ENCODE measurements around the gene NHLH2. TPM values are rescaled to one million over a fixed set of nuclear protein-coding genes. Genes with fewer than 3 reads are reported as not detected.

The NHLH2 gene
- total RNA-seq, 2 experiments from 2014 or later, result not detected

DNA sequence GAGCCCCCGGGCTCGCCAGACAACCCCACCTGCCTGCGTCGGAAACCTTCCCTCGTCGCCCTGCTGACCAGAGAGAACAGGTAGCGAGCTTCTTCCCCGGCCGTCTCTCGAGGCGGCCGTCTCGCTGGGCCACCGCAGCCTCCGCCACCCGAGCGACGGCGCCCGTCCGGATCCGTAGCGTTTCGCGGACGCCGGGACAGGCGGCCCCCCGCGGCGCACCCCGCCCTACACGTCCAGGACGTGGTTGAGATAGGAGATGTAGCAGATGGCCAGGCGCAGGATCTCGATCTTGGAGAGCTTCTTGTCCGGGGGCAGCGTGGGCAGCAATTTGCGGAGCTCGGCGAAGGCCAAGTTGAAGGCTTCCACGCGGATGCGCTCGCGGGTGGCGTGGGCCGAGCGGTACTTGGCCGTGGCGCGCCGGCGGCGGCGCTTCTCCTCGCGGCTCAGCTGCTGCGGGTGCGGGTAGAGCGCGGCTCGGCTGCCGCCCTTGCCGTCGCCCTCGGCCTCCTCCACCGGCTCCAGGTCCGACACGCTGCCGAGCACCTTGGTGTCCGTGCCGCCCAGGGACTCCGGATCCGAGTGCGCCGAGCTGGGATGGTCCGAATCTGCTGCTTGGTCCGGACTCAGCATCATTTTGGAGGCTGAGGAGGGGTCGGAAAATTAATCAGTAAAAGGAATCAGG lies 3.0 kb downstream of the NHLH2 start:
- peaks cover 10% of the 10 kb centered on the region for H3K4me1 Mint-ChIP-seq (ENCODE audit: low read depth)
- ChIA-PET CTCF (no interaction called here), POLR2A (no interaction called here)
- intact Hi-C loops (cut with DNase I, micrococcal nuclease), result no loop called here
- Histone ChIP-seq H3K9me3 (ENCODE audit: control insufficient read depth in 1 of 2, insufficient read depth in 1 of 2, low read length in 2 of 2) (peaks cover 0 to 7% of the 10 kb centered on the region in 2 experiments), H3K27ac (ENCODE audit: low read depth in 1 of 2, low read length in 2 of 2) (no peak overlapping the region), H3K4me1 (ENCODE audit: insufficient read depth, low read length) (peaks cover 12% of the 10 kb centered on the region), H3K4me3 (ENCODE audit: low read length) (no peak overlapping the region), H3K27me3 (ENCODE audit: control insufficient read depth in 1 of 2, insufficient read depth in 2 of 2, low read length in 2 of 2) (peaks cover 41 to 72% of the 10 kb centered on the region in 2 experiments), H3K36me3 (ENCODE audit: insufficient read depth, low read length) (no peaks in the 10 kb centered on the region)
- H3K27me3 Mint-ChIP-seq, result peaks cover 82% of the 10 kb centered on the region
- H3K36me3 Mint-ChIP-seq (ENCODE audit: low read depth), result no peaks in the 10 kb centered on the region
- DNase-seq, result no peak
- H3K27ac Mint-ChIP-seq, result no peak overlapping the region
- no peaks in the 10 kb centered on the region for H3K9me3 Mint-ChIP-seq
- no peak for ATAC-seq (ENCODE audit: poor library complexity)
- TF ChIP-seq, protein P1, sequence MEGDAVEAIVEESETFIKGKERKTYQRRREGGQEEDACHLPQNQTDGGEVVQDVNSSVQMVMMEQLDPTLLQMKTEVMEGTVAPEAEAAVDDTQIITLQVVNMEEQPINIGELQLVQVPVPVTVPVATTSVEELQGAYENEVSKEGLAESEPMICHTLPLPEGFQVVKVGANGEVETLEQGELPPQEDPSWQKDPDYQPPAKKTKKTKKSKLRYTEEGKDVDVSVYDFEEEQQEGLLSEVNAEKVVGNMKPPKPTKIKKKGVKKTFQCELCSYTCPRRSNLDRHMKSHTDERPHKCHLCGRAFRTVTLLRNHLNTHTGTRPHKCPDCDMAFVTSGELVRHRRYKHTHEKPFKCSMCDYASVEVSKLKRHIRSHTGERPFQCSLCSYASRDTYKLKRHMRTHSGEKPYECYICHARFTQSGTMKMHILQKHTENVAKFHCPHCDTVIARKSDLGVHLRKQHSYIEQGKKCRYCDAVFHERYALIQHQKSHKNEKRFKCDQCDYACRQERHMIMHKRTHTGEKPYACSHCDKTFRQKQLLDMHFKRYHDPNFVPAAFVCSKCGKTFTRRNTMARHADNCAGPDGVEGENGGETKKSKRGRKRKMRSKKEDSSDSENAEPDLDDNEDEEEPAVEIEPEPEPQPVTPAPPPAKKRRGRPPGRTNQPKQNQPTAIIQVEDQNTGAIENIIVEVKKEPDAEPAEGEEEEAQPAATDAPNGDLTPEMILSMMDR (IDR thresholded peaks at IDR 0.05), result no peak
- H3K4me3 Mint-ChIP-seq, result no peak overlapping the region

DNA sequence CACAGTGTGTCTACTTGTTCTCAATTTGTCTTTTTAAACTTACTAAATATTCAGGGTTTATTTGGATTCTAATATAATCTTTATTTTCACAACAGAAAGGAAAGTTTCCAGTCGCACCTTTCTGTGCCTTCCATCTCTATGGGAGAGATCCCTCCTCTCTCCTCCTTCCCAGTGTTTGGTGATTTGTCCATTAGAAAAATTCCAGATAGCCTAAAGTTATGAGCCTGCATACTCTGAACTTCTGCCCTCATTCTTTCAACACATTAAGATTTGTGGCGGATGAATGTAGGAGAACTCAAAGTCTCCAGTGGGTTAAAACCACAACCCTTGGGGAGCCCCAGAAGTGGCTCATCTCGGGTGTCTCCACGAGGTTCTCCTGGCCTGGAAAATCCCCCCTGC lies 3.6 kb downstream of the NHLH2 start:
- no peak overlapping the region for H3K27ac ChIP-seq (ENCODE audit: low read depth in 1 of 2, low read length in 2 of 2)
- CTCF ChIA-PET, result no interaction called here
- H3K9me3 ChIP-seq (ENCODE audit: control insufficient read depth in 1 of 2, insufficient read depth in 1 of 2, low read length in 2 of 2), result peaks cover 0 to 7% of the 10 kb centered on the region in 2 experiments
- peaks cover 10% of the 10 kb centered on the region for H3K4me1 Mint-ChIP-seq (ENCODE audit: low read depth)
- no peak overlapping the region for H3K4me3 Mint-ChIP-seq
- H3K4me1 ChIP-seq (ENCODE audit: insufficient read depth, low read length), result peaks cover 12% of the 10 kb centered on the region
- no peak overlapping the region for H3K27ac Mint-ChIP-seq
- H3K4me3 ChIP-seq (ENCODE audit: low read length), result no peak overlapping the region
- DNase-seq (no peak), ATAC-seq (ENCODE audit: poor library complexity) (no peak)
- POLR2A ChIA-PET, result no interaction called here
- TF ChIP-seq, protein P1 (IDR thresholded peaks at IDR 0.05), result no peak
- intact Hi-C loops (cut with DNase I, micrococcal nuclease), result no loop called here
- H3K9me3 Mint-ChIP-seq, result no peaks in the 10 kb centered on the region
- H3K36me3 ChIP-seq (ENCODE audit: insufficient read depth, low read length), result no peaks in the 10 kb centered on the region
- H3K27me3 Mint-ChIP-seq, result peaks cover 77% of the 10 kb centered on the region
- peaks cover 37 to 70% of the 10 kb centered on the region in 2 experiments for H3K27me3 ChIP-seq (ENCODE audit: control insufficient read depth in 1 of 2, insufficient read depth in 2 of 2, low read length in 2 of 2)
- H3K36me3 Mint-ChIP-seq (ENCODE audit: low read depth), result no peaks in the 10 kb centered on the region

DNA sequence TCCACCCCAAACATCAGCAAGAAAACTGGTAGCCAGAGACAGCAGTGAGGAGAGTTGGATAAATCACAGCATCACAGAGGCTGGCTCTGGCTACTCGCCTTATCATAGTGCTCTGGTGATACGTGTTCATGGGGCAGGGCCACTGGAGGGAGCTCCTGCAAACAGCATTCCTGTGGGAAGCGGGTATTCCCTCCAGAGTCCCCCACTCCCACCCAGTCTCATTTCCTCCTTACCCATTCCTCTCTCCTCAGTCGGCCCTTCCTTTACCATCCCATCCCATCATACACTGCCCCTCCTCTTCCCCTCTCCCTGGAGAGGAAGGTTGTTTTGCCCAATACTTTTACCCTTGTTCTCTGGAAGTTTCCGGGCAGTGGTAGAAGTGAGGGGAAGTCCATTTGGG lies 7.1 kb downstream of the NHLH2 start:
- no peaks in the 10 kb centered on the region for H3K36me3 ChIP-seq (ENCODE audit: insufficient read depth, low read length)
- Mint-ChIP-seq H3K9me3 (no peaks in the 10 kb centered on the region), H3K27ac (no peak overlapping the region), H3K27me3 (peaks cover 76% of the 10 kb centered on the region), H3K36me3 (ENCODE audit: low read depth) (no peaks in the 10 kb centered on the region), H3K4me3 (no peak overlapping the region), H3K4me1 (ENCODE audit: low read depth) (peaks cover 4% of the 10 kb centered on the region)
- no peaks in the 10 kb centered on the region for H3K9me3 ChIP-seq (ENCODE audit: control insufficient read depth in 1 of 2, insufficient read depth in 1 of 2, low read length in 2 of 2)
- H3K4me3 ChIP-seq (ENCODE audit: low read length), result no peak overlapping the region
- ChIA-PET POLR2A (no interaction called here), CTCF (no interaction called here)
- intact Hi-C loops (cut with DNase I, micrococcal nuclease), result no loop called here
- peaks cover 27 to 42% of the 10 kb centered on the region in 2 experiments for H3K27me3 ChIP-seq (ENCODE audit: control insufficient read depth in 1 of 2, insufficient read depth in 2 of 2, low read length in 2 of 2)
- TF ChIP-seq, protein P1 (IDR thresholded peaks at IDR 0.05), result no peak
- peaks cover 3% of the 10 kb centered on the region for H3K4me1 ChIP-seq (ENCODE audit: insufficient read depth, low read length)
- H3K27ac ChIP-seq (ENCODE audit: low read depth in 1 of 2, low read length in 2 of 2), result no peak overlapping the region
- DNase-seq (no peak), ATAC-seq (ENCODE audit: poor library complexity) (no peak)
